H1 (cell line): ENCODE measurements around the gene CD38. TPM values are rescaled to one million over a fixed set of nuclear protein-coding genes. Genes with fewer than 3 reads are reported as not detected.

Experiments used
- CEBPB ChIP-seq: IDR thresholded peaks from 2 replicates; pipeline ENCODE4 v1.6.1; 2012; ENCODE audit warnings: low read depth, low read length
- CHD1 ChIP-seq: IDR thresholded peaks from 2 replicates; pipeline ENCODE4 v1.6.1; 2012; ENCODE audit warnings: low read depth, low read length, improper control_type of control experiment
- CTBP2 ChIP-seq: IDR thresholded peaks from 2 replicates; pipeline ENCODE4 v1.7.0; 2011; ENCODE audit warnings: borderline replicate concordance, mild to moderate bottlenecking, moderate library complexity, mixed read lengths, low read length; ENCODE audit not compliant: insufficient read depth, insufficient read length
- NRF1 ChIP-seq: IDR thresholded peaks from 2 replicates; pipeline ENCODE4 v1.6.1; 2011; ENCODE audit warnings: mild to moderate bottlenecking, low read depth, low read length, improper control_type of control experiment
- polyA plus RNA-seq, 7 experiments: library from polyadenylated mRNA; depleted of rRNA in 3 of 7; stranded (reverse) in 5 of 7; unstranded in 2 of 7; fragments of >200 nt in 5 of 7; fragments of 200-250 nt in 2 of 7; gene quantifications; 1 replicate in 5 of 7; 2 replicates in 1 of 7; 4 replicates in 1 of 7; pipeline versions ENCODE4 v1.2.1 to v1.2.3, GENCODE V29; 2011 to 2013; ENCODE audit warnings: missing spikeins in 2 of 7, mixed read lengths in 2 of 7
- total RNA-seq: library from RNA; stranded (reverse); fragmentation: NEBNext Ultra II Directional; extraction: Animal tissue kit (Norgen Biotek cat#: 25700); gene quantifications from 2 replicates; pipeline ENCODE4 v1.2.1, GENCODE V29; 2021

The CD38 gene
- total and polyA plus RNA-seq, 2 of the 8 experiments (the other 6 are each of a cell fraction or from before 2014, with no cell fraction given), result 0.14 to 0.24 TPM

DNA sequence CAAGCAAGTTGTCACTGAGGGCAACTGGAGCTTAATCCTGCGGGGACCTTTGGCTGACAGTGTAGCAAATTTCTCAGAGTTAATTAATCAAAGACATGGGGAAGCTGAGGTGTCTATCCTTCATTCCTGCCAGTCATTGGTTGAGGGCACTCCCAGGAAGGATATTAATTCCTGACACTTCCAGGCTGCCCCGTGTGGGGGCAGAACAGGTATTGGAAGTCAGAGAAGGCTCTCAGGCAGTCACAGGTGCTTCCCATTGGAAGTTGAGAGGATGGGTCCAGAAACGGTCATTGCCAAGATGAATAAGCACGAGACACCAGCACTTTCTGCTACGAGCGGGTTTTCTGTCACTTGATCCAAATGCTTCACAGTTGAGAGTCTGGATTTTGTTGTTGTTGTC lies 29.1 kb upstream of the CD38 start (continued):
- TF ChIP-seq CTBP2 (no peak), CEBPB (no peak), CHD1 (no peak), NRF1 (no peak)
- TF ChIP-seq, all 59 proteins: peak for 2
